Ovary (tissue), 9 donors: Measurements from ENCODE around the gene COL11A2. TPM values are rescaled to one million over a fixed set of nuclear protein-coding genes. Genes with fewer than 3 reads are reported as not detected.

Source experiments
- DNase-seq, 5 donors: peaks; one replicate each; pipeline ENCODE4 v3.0.0-alpha.2; 2019 to 2020
- H3K27ac ChIP-seq, 2 donors: fragments of 200-600 bp; one replicate each; pipeline versions ENCODE4 v1.5.1 to v1.8.0; 2019 to 2022
- H3K27me3 ChIP-seq: fragments of 200-600 bp; one replicate; pipeline ENCODE4 v1.8.0; 2022
- H3K36me3 ChIP-seq: fragments of 200-600 bp; sonication (generic); one replicate; pipeline ENCODE4 v1.5.1; 2019
- H3K4me1 ChIP-seq: one replicate; pipeline ENCODE4 v1.8.1; 2013; ENCODE audit warnings: mild to moderate bottlenecking, moderate library complexity; ENCODE audit not compliant: insufficient read depth
- H3K4me3 ChIP-seq: fragments of 200-600 bp; sonication (generic); one replicate; pipeline ENCODE4 v1.5.1; 2017
- H3K9me3 ChIP-seq, 2 donors: fragments of 200-600 bp in 1 of 2; sonication (generic) in 1 of 2; one replicate each; pipeline versions ENCODE4 v1.5.1 to v1.8.1; 2013 to 2019; ENCODE audit warnings: mild to moderate bottlenecking in 1 of 2, moderate library complexity in 1 of 2
- EP300 ChIP-seq: sonication (generic); formaldehyde crosslinking; IDR thresholded peaks from one replicate; pipeline ENCODE4 v1.6.1; 2017; ENCODE audit warnings: antibody characterized with exemption
- POLR2A ChIP-seq: fragments of 450-650 bp; IDR thresholded peaks from one replicate; pipeline ENCODE4 v1.6.1; 2017; ENCODE audit warnings: antibody characterized with exemption, mild to moderate bottlenecking, moderate library complexity
- WGBS, 3 donors: extraction: QIAGEN DNeasy Blood & Tissue Kit in 1 of 3; methylation state at CpG; one replicate each; pipeline versions ENCODE4 v1.1.5 to v1.1.7; 2013 to 2017; 5-methylcytosine and 5-hydroxymethylcytosine counted together
- intact Hi-C, 4 donors: fragments of 100-400 bp; cut with DNase I; formaldehyde crosslinking; loops; one replicate each; pipeline versions ENCODE4 v1.11.0 to v1.15.1; 2022 to 2023
- polyA plus RNA-seq, 2 donors: library from polyadenylated mRNA; stranded (reverse); fragments of 200-250 nt in 1 of 2; fragments of 350-450 nt in 1 of 2; fragmentation: Illumina TruSeq in 1 of 2; extraction: RNeasy Lipid Tissue Mini Kit (QIAGEN cat#74804) in 1 of 2; gene quantifications; one replicate each; pipeline ENCODE4 v1.2.3, GENCODE V29; 2013 to 2014
- total RNA-seq, 7 donors: library from RNA; depleted of rRNA in 2 of 7; stranded (reverse); fragments of >200 nt in 2 of 7; fragmentation: NEBNext Ultra II Directional in 3 of 7; extraction: Animal tissue kit (Norgen Biotek cat#: 25700) in 3 of 7; gene quantifications; one replicate each; pipeline versions ENCODE4 v1.1.0 to v1.2.4, GENCODE V29; 2016 to 2023
- TF ChIP-seq, protein P1 (sequence below), 3 donors: fragments of 450-650 bp in 2 of 3; fragments of 200-600 bp in 1 of 3; IDR thresholded peaks; one replicate each; pipeline versions ENCODE4 v1.5.1 to v1.8.0; 2016 to 2022; ENCODE audit warnings: antibody characterized with exemption in 3 of 3, mild to moderate bottlenecking in 1 of 3
- donor health status: DM: no; HTN: no; CAD: no; lungs with moderate emphysema.
- donor health status: DM: no; HTN: no; CAD: no.
- donor health status: Bipolar disorder and iron deficiency.
- donor health status: DM: yes; HTN: yes; CAD: no.
- donor health status: DM: no; HTN: no; CAD: no.
- donor health status: DM: yes; HTN: yes; CAD: no.

Gene COL11A2
- total and polyA plus RNA-seq, 9 donors: 0.52 to 1.2 (median 0.92) TPM

DNA sequence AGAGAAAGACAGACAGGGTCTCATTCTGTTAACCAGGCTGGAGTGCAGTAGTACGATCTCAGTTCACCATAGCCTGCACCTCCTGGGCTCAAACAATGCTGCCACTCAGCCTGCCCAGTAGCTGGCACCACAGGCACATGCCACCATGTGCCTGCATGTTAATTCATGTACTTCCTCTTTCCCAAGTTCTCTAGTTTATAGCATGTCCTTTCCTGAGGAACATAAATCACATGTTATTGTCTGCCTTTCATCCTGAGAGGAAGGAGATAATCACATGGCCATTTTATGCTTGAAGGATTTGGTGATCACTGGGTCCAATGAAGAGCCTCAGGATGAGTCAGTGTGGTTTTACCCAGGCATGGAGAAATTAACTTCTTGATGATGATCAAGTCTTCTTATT, 47.9 kb downstream of the COL11A2 start:
- H3K36me3 ChIP-seq: no peaks in the 10 kb centered on the region
- no peak overlapping the region for H3K27ac ChIP-seq
- intact Hi-C loops: loop anchor here in 3 of 4 donors (10.0 kb wide), 1 partner anchor 130 kb away; no protein-coding TSS in a partner anchor
- no peak overlapping the region for H3K4me3 ChIP-seq
- no peaks in the 10 kb centered on the region for H3K27me3 ChIP-seq
- no peak for DNase-seq
- TF ChIP-seq POLR2A (no peak), EP300 (no peak)
- TF ChIP-seq, protein P1, sequence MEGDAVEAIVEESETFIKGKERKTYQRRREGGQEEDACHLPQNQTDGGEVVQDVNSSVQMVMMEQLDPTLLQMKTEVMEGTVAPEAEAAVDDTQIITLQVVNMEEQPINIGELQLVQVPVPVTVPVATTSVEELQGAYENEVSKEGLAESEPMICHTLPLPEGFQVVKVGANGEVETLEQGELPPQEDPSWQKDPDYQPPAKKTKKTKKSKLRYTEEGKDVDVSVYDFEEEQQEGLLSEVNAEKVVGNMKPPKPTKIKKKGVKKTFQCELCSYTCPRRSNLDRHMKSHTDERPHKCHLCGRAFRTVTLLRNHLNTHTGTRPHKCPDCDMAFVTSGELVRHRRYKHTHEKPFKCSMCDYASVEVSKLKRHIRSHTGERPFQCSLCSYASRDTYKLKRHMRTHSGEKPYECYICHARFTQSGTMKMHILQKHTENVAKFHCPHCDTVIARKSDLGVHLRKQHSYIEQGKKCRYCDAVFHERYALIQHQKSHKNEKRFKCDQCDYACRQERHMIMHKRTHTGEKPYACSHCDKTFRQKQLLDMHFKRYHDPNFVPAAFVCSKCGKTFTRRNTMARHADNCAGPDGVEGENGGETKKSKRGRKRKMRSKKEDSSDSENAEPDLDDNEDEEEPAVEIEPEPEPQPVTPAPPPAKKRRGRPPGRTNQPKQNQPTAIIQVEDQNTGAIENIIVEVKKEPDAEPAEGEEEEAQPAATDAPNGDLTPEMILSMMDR (IDR thresholded peaks at IDR 0.05): no peak
- 30 to 45% (median 43%) methylated on average over 1 of the region's 1 CpG for WGBS, 3 donors
- no peaks in the 10 kb centered on the region for H3K9me3 ChIP-seq
- H3K4me1 ChIP-seq: no peaks in the 10 kb centered on the region

DNA sequence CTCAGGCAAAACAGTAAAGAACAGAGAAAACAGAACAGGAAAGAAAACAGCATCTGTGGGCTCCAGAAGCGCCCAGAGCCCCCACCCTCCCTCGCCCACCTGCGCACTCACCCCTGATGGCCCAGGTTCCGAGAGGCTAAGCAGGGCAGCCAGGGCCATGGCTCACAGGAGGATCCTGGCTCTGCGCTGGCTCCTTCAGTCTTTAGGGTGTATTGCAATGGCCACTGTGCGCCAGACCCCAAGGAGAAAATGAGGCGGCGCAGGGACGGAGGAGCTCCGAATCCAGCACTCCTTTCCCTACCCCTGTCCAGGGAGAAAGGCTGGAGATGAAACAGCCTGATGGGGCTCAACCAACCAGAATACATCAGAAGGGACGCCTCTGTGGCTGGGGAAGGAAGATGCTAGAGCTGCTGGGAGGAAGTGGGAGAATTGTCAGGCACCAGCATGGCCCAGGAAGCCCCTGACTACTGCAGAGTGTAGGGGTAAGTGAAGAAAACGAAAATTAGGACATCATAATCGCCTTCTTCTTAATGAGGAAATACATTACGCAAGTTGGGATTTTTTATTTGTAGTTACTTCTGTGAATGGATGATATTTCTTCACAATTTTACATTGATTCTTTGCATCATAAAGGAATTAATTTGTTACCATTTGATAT, 49.0 kb downstream of the COL11A2 start:
- 72 to 74% (median 72%) methylated on average over 14 of the region's 14 CpGs for WGBS, 3 donors
- no peak overlapping the region for H3K27ac ChIP-seq
- no peaks in the 10 kb centered on the region for H3K9me3 ChIP-seq
- H3K27me3 ChIP-seq: no peaks in the 10 kb centered on the region
- H3K36me3 ChIP-seq: no peaks in the 10 kb centered on the region
- no peaks in the 10 kb centered on the region for H3K4me1 ChIP-seq
- TF ChIP-seq, protein P1 (IDR thresholded peaks at IDR 0.05): no peak
- TF ChIP-seq POLR2A (no peak), EP300 (no peak)
- no peak overlapping the region for H3K4me3 ChIP-seq
- intact Hi-C loops: loop anchor here in 3 of 4 donors (10.0 kb wide), 1 partner anchor 128 kb away; no protein-coding TSS in a partner anchor
- DNase-seq: no peak

DNA sequence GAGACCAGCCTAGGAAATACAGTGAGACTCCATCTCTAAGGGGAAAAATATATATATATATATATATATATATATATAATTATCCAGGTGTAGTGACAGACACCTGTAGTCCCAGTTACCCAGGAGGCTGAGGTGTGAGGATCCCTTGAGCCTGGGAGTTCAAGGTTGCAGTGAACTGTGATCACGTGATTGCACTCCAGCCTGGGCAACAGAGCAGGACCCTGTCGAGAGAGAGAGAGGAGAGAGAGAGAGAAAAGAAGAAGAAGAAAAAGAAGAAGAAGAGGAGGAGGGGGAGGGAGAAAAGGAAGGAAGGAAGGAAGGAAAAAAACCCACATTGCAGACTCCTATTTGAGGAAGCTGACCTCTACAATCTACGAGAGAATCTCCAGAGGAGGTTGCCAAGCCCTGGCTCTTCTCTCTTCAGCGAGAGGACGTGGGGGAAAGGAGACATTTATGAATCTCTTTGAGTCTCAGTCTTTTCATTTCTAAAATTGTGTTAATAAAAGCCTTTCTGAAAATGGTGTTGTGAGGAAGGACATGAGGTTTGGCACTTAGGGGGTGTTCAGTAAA, 49.7 kb downstream of the COL11A2 start:
- H3K36me3 ChIP-seq: no peaks in the 10 kb centered on the region
- H3K4me3 ChIP-seq: no peak overlapping the region
- intact Hi-C loops: loop anchor here in 3 of 4 donors (10.0 kb wide), 1 partner anchor 128 kb away; no protein-coding TSS in a partner anchor
- TF ChIP-seq POLR2A (no peak), EP300 (no peak)
- TF ChIP-seq, protein P1 (IDR thresholded peaks at IDR 0.05): no peak
- no peaks in the 10 kb centered on the region for H3K4me1 ChIP-seq
- DNase-seq: no peak
- WGBS, 3 donors: 52 to 60% (median 56%) methylated on average over 5 of the region's 5 CpGs
- H3K27me3 ChIP-seq: no peaks in the 10 kb centered on the region
- H3K27ac ChIP-seq: no peak overlapping the region
- no peaks in the 10 kb centered on the region for H3K9me3 ChIP-seq

DNA sequence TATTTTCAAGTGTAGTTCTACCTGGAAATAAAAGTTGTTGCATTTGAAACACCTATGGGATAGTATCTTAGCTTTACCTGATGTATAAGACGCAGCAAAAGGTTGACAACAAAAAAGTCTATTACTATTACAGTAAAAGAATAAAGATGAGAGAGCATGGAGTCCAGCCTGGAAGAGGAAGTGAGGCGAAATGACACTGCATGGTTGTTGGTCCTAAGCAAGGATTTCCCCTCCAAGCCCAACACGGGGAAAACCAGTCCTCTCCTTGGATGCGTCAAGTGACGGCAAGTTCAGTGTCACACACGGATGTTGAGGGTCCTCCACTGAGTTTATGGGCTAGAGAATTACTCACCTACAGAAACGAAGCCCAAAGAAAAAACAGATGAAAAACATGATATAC, 51.7 kb downstream of the COL11A2 start:
- DNase-seq: no peak
- Histone ChIP-seq H3K9me3 (no peaks in the 10 kb centered on the region), H3K4me3 (no peak overlapping the region), H3K27ac (no peak overlapping the region), H3K36me3 (no peaks in the 10 kb centered on the region), H3K4me1 (no peaks in the 10 kb centered on the region), H3K27me3 (no peaks in the 10 kb centered on the region)
- WGBS, 3 donors: 72 to 82% (median 76%) methylated on average over 7 of the region's 7 CpGs
- TF ChIP-seq, protein P1 (IDR thresholded peaks at IDR 0.05): no peak
- TF ChIP-seq POLR2A (no peak), EP300 (no peak)
- intact Hi-C loops: loop anchor here in 3 of 4 donors (10.0 kb wide), 1 partner anchor 126 kb away; no protein-coding TSS in a partner anchor
